Osteocyte (in vitro differentiated cells): ENCODE measurements around the gene ACSL1. TPM values are rescaled to one million over a fixed set of nuclear protein-coding genes. Genes with fewer than 3 reads are reported as not detected.

Experiments
- DNase-seq: peaks from one replicate; pipeline ENCODE4 v3.0.0; 2021; ENCODE audit warnings: mixed read lengths; ENCODE audit not compliant: unreplicated experiment; ENCODE audit errors: extremely low spot score
- H3K27ac Mint-ChIP-seq: one replicate; pipeline ENCODE4 v1.8.0; 2021; ENCODE audit warnings: mild to moderate bottlenecking, mixed read lengths; ENCODE audit not compliant: unreplicated experiment
- H3K27me3 Mint-ChIP-seq: one replicate; pipeline ENCODE4 v1.8.0; 2021; ENCODE audit warnings: mixed read lengths; ENCODE audit not compliant: unreplicated experiment
- H3K36me3 Mint-ChIP-seq: one replicate; pipeline ENCODE4 v1.8.0; 2021; ENCODE audit warnings: mixed read lengths; ENCODE audit not compliant: unreplicated experiment
- H3K4me1 Mint-ChIP-seq: one replicate; pipeline ENCODE4 v1.8.0; 2021; ENCODE audit warnings: mixed read lengths; ENCODE audit not compliant: unreplicated experiment
- H3K4me3 Mint-ChIP-seq: one replicate; pipeline ENCODE4 v1.8.0; 2021; ENCODE audit warnings: mild to moderate bottlenecking, moderate library complexity, mixed read lengths; ENCODE audit not compliant: unreplicated experiment
- H3K9me3 Mint-ChIP-seq: one replicate; pipeline ENCODE4 v1.8.0; 2021; ENCODE audit warnings: mixed read lengths; ENCODE audit not compliant: unreplicated experiment
- microRNA-seq: library from miRNA; unstranded; fragments of <30 nt; microRNA quantifications from one replicate; pipeline ENCODE4 v1.1.0, GENCODE V29; 2020; ENCODE audit not compliant: unreplicated experiment
- total RNA-seq: library from RNA; stranded (reverse); gene quantifications from 2 replicates; pipeline ENCODE4 v1.2.1, GENCODE V29; 2021
- TF ChIP-seq, protein P1 (sequence below): fragments of 200-600 bp; sonication (generic); IDR thresholded peaks from 2 replicates; pipeline ENCODE4 v1.5.0; 2021; ENCODE audit warnings: antibody characterized with exemption, mild to moderate bottlenecking, moderate library complexity

Gene ACSL1
- total RNA-seq, 1 donor from 2014 or later = 28.6 TPM

DNA sequence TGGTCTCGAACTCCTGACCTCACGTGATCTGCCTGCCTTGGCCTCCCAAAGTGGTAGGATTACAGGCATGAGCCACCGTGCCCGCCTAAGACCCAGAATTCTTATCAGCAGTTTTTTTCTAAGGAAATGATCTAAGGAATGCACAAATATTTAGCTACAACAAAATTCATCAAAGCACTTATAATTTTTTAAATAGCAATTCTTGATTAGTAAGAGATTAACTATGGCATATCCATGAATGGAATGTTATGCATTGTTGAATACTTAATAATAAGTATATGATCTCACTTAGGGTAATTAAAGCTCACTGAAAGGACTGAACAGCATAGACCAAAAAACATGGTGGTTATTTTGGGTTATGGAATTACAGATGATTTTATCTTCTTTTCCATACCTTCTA lies 110.2 kb downstream of the ACSL1 start:
- Mint-ChIP-seq H3K4me1 (peaks cover 7% of the 10 kb centered on the region), H3K27ac (no peak overlapping the region), H3K27me3 (no peaks in the 10 kb centered on the region), H3K9me3 (peaks cover 7% of the 10 kb centered on the region), H3K4me3 (no peak overlapping the region), H3K36me3 (peaks cover 9% of the 10 kb centered on the region)
- DNase-seq = no peak
- TF ChIP-seq, protein P1, sequence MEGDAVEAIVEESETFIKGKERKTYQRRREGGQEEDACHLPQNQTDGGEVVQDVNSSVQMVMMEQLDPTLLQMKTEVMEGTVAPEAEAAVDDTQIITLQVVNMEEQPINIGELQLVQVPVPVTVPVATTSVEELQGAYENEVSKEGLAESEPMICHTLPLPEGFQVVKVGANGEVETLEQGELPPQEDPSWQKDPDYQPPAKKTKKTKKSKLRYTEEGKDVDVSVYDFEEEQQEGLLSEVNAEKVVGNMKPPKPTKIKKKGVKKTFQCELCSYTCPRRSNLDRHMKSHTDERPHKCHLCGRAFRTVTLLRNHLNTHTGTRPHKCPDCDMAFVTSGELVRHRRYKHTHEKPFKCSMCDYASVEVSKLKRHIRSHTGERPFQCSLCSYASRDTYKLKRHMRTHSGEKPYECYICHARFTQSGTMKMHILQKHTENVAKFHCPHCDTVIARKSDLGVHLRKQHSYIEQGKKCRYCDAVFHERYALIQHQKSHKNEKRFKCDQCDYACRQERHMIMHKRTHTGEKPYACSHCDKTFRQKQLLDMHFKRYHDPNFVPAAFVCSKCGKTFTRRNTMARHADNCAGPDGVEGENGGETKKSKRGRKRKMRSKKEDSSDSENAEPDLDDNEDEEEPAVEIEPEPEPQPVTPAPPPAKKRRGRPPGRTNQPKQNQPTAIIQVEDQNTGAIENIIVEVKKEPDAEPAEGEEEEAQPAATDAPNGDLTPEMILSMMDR = no peak

DNA sequence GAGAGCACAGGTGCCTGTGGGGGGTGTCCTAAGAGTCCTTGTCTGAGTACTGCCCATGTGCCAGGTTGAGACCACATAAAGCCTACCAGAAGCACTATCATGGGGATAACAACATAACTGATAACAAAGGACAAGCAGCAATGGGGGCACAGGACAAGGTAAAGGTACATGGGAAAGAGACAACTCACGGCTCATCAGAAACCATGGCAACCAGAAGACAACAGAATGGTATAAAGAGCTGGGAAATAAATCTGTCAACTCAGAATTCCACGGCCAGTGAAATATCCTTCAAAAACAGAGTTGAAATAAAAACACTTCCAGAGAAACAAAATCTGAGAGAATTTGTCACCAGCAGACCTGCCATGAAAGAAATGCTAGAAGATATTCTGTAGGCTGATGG lies 111.9 kb downstream of the ACSL1 start:
- no peak overlapping the region for H3K4me3 Mint-ChIP-seq
- H3K27ac Mint-ChIP-seq = peak overlapping the region; percentile 12
- DNase-seq = no peak
- TF ChIP-seq, protein P1 = no peak
- H3K36me3 Mint-ChIP-seq = peaks cover 8% of the 10 kb centered on the region
- peaks cover 7% of the 10 kb centered on the region for H3K4me1 Mint-ChIP-seq
- no peaks in the 10 kb centered on the region for H3K27me3 Mint-ChIP-seq
- H3K9me3 Mint-ChIP-seq = peaks cover 2% of the 10 kb centered on the region

DNA sequence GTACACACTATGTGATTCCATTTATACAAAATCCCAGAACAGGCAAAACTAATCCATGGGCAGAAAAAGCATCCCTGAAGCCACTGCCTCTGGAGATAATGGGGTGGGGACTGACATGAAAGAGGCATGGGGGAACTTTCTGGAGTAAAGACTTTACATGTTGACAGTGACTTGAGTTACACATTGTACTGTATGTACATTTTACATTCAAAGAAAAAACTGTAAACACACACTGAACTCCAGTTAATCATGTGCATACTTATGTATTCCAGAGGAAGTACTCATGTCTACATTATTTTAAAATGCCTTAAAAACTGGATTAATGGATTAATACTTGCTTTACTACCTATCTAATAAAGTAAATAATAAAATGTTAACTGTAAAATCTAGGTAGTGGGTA lies 113.4 kb downstream of the ACSL1 start:
- Mint-ChIP-seq H3K4me1 (peaks cover 7% of the 10 kb centered on the region), H3K27ac (no peak overlapping the region), H3K27me3 (no peaks in the 10 kb centered on the region), H3K4me3 (no peak overlapping the region), H3K36me3 (peaks cover 9% of the 10 kb centered on the region), H3K9me3 (peaks cover 6% of the 10 kb centered on the region)
- TF ChIP-seq, protein P1 = no peak
- no peak for DNase-seq

DNA sequence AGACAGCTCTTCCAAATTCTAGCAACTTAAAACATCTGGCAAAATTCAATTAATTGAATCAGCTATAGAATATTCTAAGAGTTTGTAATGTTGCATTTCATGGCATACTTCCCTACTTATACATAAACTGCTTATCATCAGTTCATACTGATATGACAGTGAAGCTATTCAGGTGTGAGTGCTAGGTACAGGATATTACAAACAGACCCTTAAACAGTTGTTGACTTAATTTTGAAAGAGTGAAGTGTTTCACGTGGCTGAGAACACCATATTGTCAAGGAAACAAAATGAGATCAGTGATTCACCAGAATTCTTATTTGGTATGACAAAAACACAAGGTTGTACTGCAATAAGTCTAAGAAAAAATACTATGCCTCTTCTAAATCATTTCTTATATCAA lies 119.3 kb downstream of the ACSL1 start:
- H3K36me3 Mint-ChIP-seq = peaks cover 6% of the 10 kb centered on the region
- no peak overlapping the region for H3K4me3 Mint-ChIP-seq
- H3K27me3 Mint-ChIP-seq = no peaks in the 10 kb centered on the region
- TF ChIP-seq, protein P1 = no peak
- H3K27ac Mint-ChIP-seq = no peak overlapping the region
- H3K9me3 Mint-ChIP-seq = peaks cover 6% of the 10 kb centered on the region
- no peak for DNase-seq
- peaks cover 1% of the 10 kb centered on the region for H3K4me1 Mint-ChIP-seq

DNA sequence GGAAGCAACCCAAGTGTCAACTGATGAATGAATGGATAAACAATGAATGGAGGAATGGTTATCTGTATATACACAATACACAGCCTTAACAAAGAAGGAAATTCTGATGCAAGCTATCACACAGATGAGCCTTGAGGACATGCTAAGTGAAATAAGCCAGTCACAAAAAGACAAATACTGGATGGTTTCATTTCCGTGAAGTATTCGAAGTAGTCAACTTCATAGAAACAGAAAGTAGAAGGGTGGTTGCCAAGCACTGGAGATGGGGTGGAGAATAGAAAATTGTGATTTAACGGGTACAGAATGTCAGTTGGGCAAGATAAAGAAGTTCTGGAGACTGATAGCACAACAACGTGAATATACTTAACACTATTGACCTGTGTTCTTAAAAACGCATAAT lies 120.1 kb downstream of the ACSL1 start:
- DNase-seq = no peak
- no peak overlapping the region for H3K27ac Mint-ChIP-seq
- peaks cover 6% of the 10 kb centered on the region for H3K9me3 Mint-ChIP-seq
- H3K36me3 Mint-ChIP-seq = peaks cover 6% of the 10 kb centered on the region
- H3K27me3 Mint-ChIP-seq = no peaks in the 10 kb centered on the region
- no peaks in the 10 kb centered on the region for H3K4me1 Mint-ChIP-seq
- TF ChIP-seq, protein P1 = no peak
- H3K4me3 Mint-ChIP-seq = no peak overlapping the region

Small RNA genes lying within 50 kb of the gene (microRNA-seq; reads per million reads assigned to microRNA genes)
- not detected for gene MIR3945

Other genes starting within 250 kb of the ACSL1 start
- gene CASP3, start 176.5 kb downstream of the ACSL1 start, total RNA-seq = 28.2 and 33.3 TPM in 2 replicates
- 13.2 and 17.5 TPM in 2 replicates for gene PRIMPOL, start 176.2 kb downstream of the ACSL1 start, total RNA-seq
- gene CENPU, start 91.9 kb downstream of the ACSL1 start, total RNA-seq = 6.9 and 8.8 TPM in 2 replicates
- gene HELT, start 192.5 kb upstream of the ACSL1 start, total RNA-seq = not detected in 2 replicates